Body of pancreas (tissue), 4 donors: ENCODE data around the gene PRSS36. TPM values are rescaled to one million over a fixed set of nuclear protein-coding genes. Genes with fewer than 3 reads are reported as not detected.
"Not testable (repeated sequence)": the region's sequence is repeated elsewhere in the genome, so short reads cannot be mapped to it uniquely, and the experiment has no call there.

ENCODE experiments used
- ATAC-seq: fragments of 150-250 bp; one replicate; pipeline ENCODE4 v1.9.1; 2016
- DNase-seq, 4 donors: peaks; one replicate each; pipeline ENCODE4 v3.0.0-alpha.2; 2019
- H3K27ac ChIP-seq, 4 donors: fragments of 200-600 bp; sonication (generic); 1 replicate in 3 of 4; 2 replicates in 1 of 4; pipeline versions ENCODE4 v1.5.1 to v1.6.1; 2016 to 2019; ENCODE audit warnings: mild to moderate bottlenecking in 1 of 4, mixed read lengths in 1 of 4, moderate library complexity in 1 of 4
- H3K27me3 ChIP-seq, 2 donors: fragments of 200-600 bp; sonication (generic); one replicate each; pipeline ENCODE4 v1.6.0; 2016; ENCODE audit warnings: mild to moderate bottlenecking in 1 of 2
- H3K36me3 ChIP-seq, 2 donors: fragments of 200-600 bp; sonication (generic); replicated peaks in 1 of 2; 2 replicates each; pipeline ENCODE4 v1.5.1; 2016; ENCODE audit warnings: low read depth in 2 of 2; ENCODE audit not compliant: insufficient read depth in 1 of 2
- H3K4me1 ChIP-seq: fragments of 200-600 bp; sonication (generic); one replicate; pipeline ENCODE4 v1.6.0; 2016
- H3K4me3 ChIP-seq, 2 donors: fragments of 200-600 bp; sonication (generic); 1 replicate in 1 of 2; 2 replicates in 1 of 2; pipeline ENCODE4 v1.5.1; 2016 to 2019
- H3K9me3 ChIP-seq, 3 donors: fragments of 200-600 bp; sonication (generic); 1 replicate in 2 of 3; 2 replicates in 1 of 3; pipeline ENCODE4 v1.5.1; 2016
- POLR2A ChIP-seq, 3 donors: fragments of 450-650 bp; IDR thresholded peaks; one replicate each; pipeline ENCODE4 v1.6.1; 2016; ENCODE audit warnings: antibody characterized with exemption in 3 of 3, mild to moderate bottlenecking in 2 of 3
- WGBS, 2 donors: methylation state at CpG; one replicate each; pipeline ENCODE4 v1.1.5; 2017; 5-methylcytosine and 5-hydroxymethylcytosine counted together
- intact Hi-C: fragments of 100-400 bp; cut with DNase I; formaldehyde crosslinking; loops from one replicate; pipeline ENCODE4 v1.15.1; 2023
- total RNA-seq, 2 donors: library from RNA; depleted of rRNA; stranded (reverse); fragments of >200 nt; gene quantifications; one replicate each; pipeline ENCODE4 v1.1.0, GENCODE V29; 2016
- TF ChIP-seq, protein P1 (sequence below), 7 experiments: fragments of 450-650 bp in 4 of 7; fragments of 200-600 bp in 3 of 7; sonication (generic) in 3 of 7; IDR thresholded peaks; one replicate each; pipeline ENCODE4 v1.5.1; 2016 to 2019; ENCODE audit warnings: antibody characterized with exemption in 7 of 7

The PRSS36 gene
- total RNA-seq, 2 donors from 2014 or later, result 0.52 to 65.3 TPM

DNA sequence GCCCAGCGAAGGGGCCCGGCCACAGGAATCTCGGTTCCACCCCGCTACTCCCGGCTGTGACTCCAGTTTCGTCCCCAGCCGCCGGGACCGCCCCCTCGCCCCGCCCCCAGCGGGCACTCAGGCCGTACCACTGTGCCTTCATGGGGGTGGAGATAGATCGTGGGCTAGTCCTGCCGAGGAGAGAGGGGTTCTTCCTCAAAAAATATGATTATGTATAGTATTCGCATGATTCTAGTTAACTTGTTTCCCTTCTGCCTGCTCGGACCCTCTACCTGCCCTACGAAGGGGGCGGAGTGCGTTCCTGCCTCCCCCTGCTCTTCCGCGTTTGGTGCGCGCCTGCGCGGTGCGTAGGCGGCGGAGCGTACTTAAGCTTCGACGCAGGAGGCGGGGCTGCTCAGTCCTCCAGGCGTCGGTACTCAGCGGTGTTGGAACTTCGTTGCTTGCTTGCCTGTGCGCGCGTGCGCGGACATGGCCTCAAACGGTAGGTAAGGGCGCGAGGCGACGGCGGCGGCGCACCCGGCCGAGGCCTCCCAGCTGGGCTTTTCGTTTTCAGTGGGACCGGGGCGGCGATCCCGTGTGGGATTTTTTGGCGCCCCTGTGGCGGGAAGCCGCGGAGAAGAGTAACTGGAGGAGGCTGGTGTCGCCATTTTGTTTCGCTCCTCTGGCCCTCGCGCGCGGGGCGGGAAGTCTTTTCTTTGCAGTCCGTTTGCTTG, 30.0 kb upstream of the PRSS36 start, which contains the start of gene FUS:
Gene FUS (plus strand): TSS at position 393 of the 713 bp plus-strand sequence. CDS start 76 bp downstream, at position 469.
- intact Hi-C loops, result no loop called here
- H3K27me3 ChIP-seq, result no peaks in the 10 kb centered on the region
- peak; percentile 90 to 95 (median 94) for DNase-seq
- H3K27ac ChIP-seq, result peak within 1 kb of the TSS; percentile 94 to 97 (median 96)
- 0% methylated on average over 1 to 69 of the region's 69 CpGs for WGBS, 2 donors
- H3K36me3 ChIP-seq, result peaks cover 0 to 9% of the 10 kb centered on the region in 2 donors
- peak within 1 kb of the TSS; percentile 78 to 93 for H3K4me3 ChIP-seq
- peak; percentile 91 for ATAC-seq
- TF ChIP-seq, protein P1, sequence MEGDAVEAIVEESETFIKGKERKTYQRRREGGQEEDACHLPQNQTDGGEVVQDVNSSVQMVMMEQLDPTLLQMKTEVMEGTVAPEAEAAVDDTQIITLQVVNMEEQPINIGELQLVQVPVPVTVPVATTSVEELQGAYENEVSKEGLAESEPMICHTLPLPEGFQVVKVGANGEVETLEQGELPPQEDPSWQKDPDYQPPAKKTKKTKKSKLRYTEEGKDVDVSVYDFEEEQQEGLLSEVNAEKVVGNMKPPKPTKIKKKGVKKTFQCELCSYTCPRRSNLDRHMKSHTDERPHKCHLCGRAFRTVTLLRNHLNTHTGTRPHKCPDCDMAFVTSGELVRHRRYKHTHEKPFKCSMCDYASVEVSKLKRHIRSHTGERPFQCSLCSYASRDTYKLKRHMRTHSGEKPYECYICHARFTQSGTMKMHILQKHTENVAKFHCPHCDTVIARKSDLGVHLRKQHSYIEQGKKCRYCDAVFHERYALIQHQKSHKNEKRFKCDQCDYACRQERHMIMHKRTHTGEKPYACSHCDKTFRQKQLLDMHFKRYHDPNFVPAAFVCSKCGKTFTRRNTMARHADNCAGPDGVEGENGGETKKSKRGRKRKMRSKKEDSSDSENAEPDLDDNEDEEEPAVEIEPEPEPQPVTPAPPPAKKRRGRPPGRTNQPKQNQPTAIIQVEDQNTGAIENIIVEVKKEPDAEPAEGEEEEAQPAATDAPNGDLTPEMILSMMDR (IDR thresholded peaks at IDR 0.05), result no peak
- peak; percentile 98 to 100 (median 100) for TF ChIP-seq POLR2A (IDR thresholded peaks at IDR 0.05)
- H3K9me3 ChIP-seq, result no peaks in the 10 kb centered on the region
- peaks cover 31% of the 10 kb centered on the region for H3K4me1 ChIP-seq

DNA sequence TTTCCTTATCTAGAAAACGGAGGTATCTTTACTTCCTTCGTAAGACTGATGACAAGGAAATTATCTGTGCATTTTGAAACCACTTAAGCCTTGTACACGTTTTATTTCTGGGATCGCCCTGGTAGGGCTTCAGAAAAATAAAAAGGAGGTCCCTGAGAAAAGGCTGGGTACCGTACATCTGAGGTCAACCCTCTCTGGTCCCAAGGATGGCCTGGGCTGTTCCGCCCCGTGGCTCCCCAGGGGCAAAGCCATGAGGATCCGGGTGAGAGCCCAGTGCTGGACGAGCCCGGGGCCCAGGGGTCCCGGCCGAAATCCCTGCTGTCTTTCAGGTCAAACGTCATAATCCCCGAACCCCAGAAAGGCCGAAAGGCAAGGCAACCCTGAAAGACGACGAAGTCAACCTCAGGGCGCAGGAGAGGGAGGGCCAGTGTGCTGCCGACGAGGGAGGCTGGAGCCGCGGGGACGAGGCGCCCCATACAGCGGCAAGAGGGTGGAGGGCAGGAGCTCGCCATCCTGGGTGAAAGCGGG, 29.4 kb upstream of the PRSS36 start:
- Histone ChIP-seq H3K27me3 (no peaks in the 10 kb centered on the region), H3K27ac (peak overlapping the region; percentile 94 to 97 (median 96)), H3K9me3 (no peaks in the 10 kb centered on the region), H3K4me1 (peaks cover 31% of the 10 kb centered on the region), H3K4me3 (peak overlapping the region; percentile 8 to 36), H3K36me3 (peaks cover 0 to 5% of the 10 kb centered on the region in 2 donors)
- TF ChIP-seq, protein P1 (IDR thresholded peaks at IDR 0.05), result no peak
- TF ChIP-seq POLR2A (IDR thresholded peaks at IDR 0.05), result no peak
- ATAC-seq, result peak; percentile 1
- WGBS, 2 donors, result 2 to 9% methylated on average over 6 to 27 of the region's 27 CpGs
- intact Hi-C loops, result no loop called here
- DNase-seq, result no peak

DNA sequence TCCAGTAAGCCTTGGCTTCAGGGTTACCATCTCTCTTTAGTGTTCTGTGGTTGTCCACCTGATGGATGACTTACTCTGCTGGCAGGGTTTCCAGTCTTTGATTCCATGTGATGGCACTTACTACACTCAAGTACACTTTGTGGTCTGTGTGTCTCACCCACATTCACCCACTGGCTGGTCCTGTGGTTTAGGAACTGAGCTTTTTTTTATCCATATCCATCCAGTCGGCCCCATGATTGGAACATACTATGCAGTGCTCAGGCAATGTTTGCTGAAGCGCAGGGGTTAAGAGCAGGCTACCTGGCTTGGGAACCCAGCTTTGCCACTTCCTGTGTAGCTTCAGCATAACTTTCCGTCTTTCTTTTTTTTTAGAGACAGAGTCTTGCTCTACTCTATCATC, 27.3 kb upstream of the PRSS36 start:
- no peak for DNase-seq
- 57 to 80% methylated on average over 3 of the region's 3 CpGs for WGBS, 2 donors
- Histone ChIP-seq H3K9me3 (no peaks in the 10 kb centered on the region), H3K27me3 (no peaks in the 10 kb centered on the region), H3K27ac (no peak overlapping the region), H3K4me1 (peaks cover 14% of the 10 kb centered on the region), H3K36me3 (no peaks in the 10 kb centered on the region), H3K4me3 (no peak overlapping the region)
- TF ChIP-seq, protein P1 (IDR thresholded peaks at IDR 0.05), result no peak
- TF ChIP-seq POLR2A (IDR thresholded peaks at IDR 0.05), result no peak
- ATAC-seq, result no peak
- intact Hi-C loops, result no loop called here

DNA sequence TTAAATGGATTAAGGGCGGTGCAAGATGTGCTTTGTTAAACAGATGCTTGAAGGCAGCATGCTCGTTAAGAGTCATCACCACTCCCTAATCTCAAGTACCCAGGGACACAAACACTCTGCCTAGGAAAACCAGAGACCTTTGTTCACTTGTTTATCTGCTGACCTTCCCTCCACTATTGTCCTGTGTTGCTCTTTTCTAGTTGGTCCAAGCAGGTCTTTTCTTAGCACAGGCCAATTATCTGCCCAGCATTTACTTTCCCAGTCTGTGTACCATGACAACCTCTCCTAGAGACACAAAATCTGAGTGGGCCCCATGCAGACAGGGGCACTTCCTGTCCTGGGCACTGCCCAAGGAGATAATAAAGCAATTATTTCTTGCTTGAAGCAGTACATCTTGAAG, 20.2 kb upstream of the PRSS36 start:
- H3K27ac ChIP-seq, intact Hi-C loops, DNase-seq: not testable (repeated sequence)

DNA sequence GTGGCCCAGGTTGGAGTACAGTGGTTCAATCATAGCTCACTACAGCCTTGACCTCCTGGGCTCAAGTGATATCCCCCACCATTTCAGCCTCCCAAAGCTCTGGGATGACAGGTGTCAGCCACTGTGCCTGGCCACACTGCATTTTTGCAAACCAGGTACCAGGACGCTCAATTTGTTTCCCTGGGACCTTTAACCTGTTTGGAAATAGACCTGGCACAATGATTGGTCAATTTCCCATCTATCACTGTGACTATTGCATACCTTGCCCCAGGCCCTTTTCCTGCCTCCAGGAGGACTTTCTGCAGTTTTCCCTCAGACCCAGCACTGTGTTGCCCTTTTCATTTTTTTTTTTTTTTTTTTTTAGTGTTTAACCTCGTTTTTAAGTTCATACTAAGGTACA, 19.0 kb upstream of the PRSS36 start:
- DNase-seq (no peak), ATAC-seq (no peak)
- H3K4me1 ChIP-seq, result no peaks in the 10 kb centered on the region
- H3K27ac ChIP-seq, result no peak overlapping the region
- intact Hi-C loops, result no loop called here
- 28 to 39% methylated on average over 2 of the region's 2 CpGs for WGBS, 2 donors
- TF ChIP-seq, protein P1 (IDR thresholded peaks at IDR 0.05), result no peak
- no peak for TF ChIP-seq POLR2A (IDR thresholded peaks at IDR 0.05)
- no peak overlapping the region for H3K4me3 ChIP-seq
- H3K9me3 ChIP-seq, result no peaks in the 10 kb centered on the region
- no peaks in the 10 kb centered on the region for H3K27me3 ChIP-seq
- no peaks in the 10 kb centered on the region for H3K36me3 ChIP-seq

More for the DNA sequence above, 20.2 kb upstream of the PRSS36 start:
- H3K27me3 ChIP-seq, H3K4me1 ChIP-seq, H3K36me3 ChIP-seq, H3K4me3 ChIP-seq, ATAC-seq, H3K9me3 ChIP-seq: not testable (repeated sequence)
- WGBS, 2 donors, result 0% methylated on average over 1 of the region's 2 CpGs; no CpG with 5 or more reads in 1 of the 2 donors
